Stimulated activated CD4-positive, alpha-beta T cell treated with anti-CD3 and anti-CD28 coated beads, Interleukin-2, amount 100 ng/mL, for 24 hours (primary cell): Measurements from ENCODE around the gene CDK10.

Source experiments
- DNase-seq, 2 donors: peaks; one replicate each; pipeline ENCODE4 v3.0.0-alpha.2; 2020

CDK10 gene

GRCh38 chr16:89716916-89717687 is 30.6 kb downstream of the CDK10 start:
- no peak for DNase-seq

- no peak for DNase-seq
Observed at GRCh38 chr16:89717688-89718505, 31.4 kb downstream of the CDK10 start.

- DNase-seq, result no peak
Observed at GRCh38 chr16:89720551-89720812, 34.0 kb downstream of the CDK10 start.

- peak; percentile 87 to 90 for DNase-seq
Observed at GRCh38 chr16:89720813-89721545, 34.5 kb downstream of the CDK10 start, which contains the start of the genes VPS9D1 and ZNF276. Gene VPS9D1 (minus strand): TSS chr16:89720898. CDS start chr16:89720861, 37 bp downstream. Gene ZNF276 (plus strand): TSS chr16:89721537. CDS start chr16:89721641, 104 bp downstream.

- DNase-seq, result peak; percentile 82
Observed at GRCh38 chr16:89721546-89722391, 35.3 kb downstream of the CDK10 start.

GRCh38 chr16:89722392-89723278 is 36.1 kb downstream of the CDK10 start:
- peak; percentile 70 to 72 for DNase-seq

- DNase-seq, result peak; percentile 69 to 73
Observed at GRCh38 chr16:89723279-89724250, 37.1 kb downstream of the CDK10 start.

GRCh38 chr16:89727406-89728120 is 41.1 kb downstream of the CDK10 start:
- no peak for DNase-seq

- DNase-seq, result no peak
Observed at GRCh38 chr16:89729293-89729692, 42.8 kb downstream of the CDK10 start.

GRCh38 chr16:89729863-89730593 is 43.5 kb downstream of the CDK10 start:
- no peak for DNase-seq

GRCh38 chr16:89730610-89731234 is 44.2 kb downstream of the CDK10 start:
- no peak for DNase-seq

- no peak for DNase-seq
Observed at GRCh38 chr16:89732142-89732917, 45.8 kb downstream of the CDK10 start.

GRCh38 chr16:89732918-89733242 is 46.4 kb downstream of the CDK10 start:
- DNase-seq, result no peak

- DNase-seq, result no peak
Observed at GRCh38 chr16:89733322-89733721, 46.8 kb downstream of the CDK10 start.

- no peak for DNase-seq
Observed at GRCh38 chr16:89733792-89734191, 47.3 kb downstream of the CDK10 start.

GRCh38 chr16:89736554-89736953 is 50.1 kb downstream of the CDK10 start:
- no peak for DNase-seq

- DNase-seq, result peak; percentile 46 to 50
Observed at GRCh38 chr16:89737341-89738071, 51.0 kb downstream of the CDK10 start.
